NB4 (cell line): ENCODE results near the gene PRCD.

Experiments used
- MAX ChIP-seq: IDR thresholded peaks from 2 replicates; pipeline ENCODE4 v1.6.1; 2011; ENCODE audit warnings: low read depth, low read length
- MYC ChIP-seq: IDR thresholded peaks from 2 replicates; pipeline ENCODE4 v1.6.1; 2011; ENCODE audit warnings: low read depth, low read length
- POLR2A ChIP-seq: IDR thresholded peaks from 2 replicates; pipeline ENCODE4 v1.6.1; 2011; ENCODE audit warnings: mild to moderate bottlenecking; ENCODE audit not compliant: insufficient read length; ENCODE audit errors: extremely low read depth
- TF ChIP-seq, protein P1 (sequence below): IDR thresholded peaks from one replicate; pipeline ENCODE4 v1.5.1; 2012; ENCODE audit warnings: low read depth, low read length

GRCh38 chr17:76517638-76518038 is 22.2 kb upstream of the PRCD start:
- TF ChIP-seq, protein P1, sequence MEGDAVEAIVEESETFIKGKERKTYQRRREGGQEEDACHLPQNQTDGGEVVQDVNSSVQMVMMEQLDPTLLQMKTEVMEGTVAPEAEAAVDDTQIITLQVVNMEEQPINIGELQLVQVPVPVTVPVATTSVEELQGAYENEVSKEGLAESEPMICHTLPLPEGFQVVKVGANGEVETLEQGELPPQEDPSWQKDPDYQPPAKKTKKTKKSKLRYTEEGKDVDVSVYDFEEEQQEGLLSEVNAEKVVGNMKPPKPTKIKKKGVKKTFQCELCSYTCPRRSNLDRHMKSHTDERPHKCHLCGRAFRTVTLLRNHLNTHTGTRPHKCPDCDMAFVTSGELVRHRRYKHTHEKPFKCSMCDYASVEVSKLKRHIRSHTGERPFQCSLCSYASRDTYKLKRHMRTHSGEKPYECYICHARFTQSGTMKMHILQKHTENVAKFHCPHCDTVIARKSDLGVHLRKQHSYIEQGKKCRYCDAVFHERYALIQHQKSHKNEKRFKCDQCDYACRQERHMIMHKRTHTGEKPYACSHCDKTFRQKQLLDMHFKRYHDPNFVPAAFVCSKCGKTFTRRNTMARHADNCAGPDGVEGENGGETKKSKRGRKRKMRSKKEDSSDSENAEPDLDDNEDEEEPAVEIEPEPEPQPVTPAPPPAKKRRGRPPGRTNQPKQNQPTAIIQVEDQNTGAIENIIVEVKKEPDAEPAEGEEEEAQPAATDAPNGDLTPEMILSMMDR = no peak
- TF ChIP-seq POLR2A = no peak
- TF ChIP-seq MYC = no peak
- TF ChIP-seq MAX = no peak
